NCI-H82 treated with DMSO at 0.1 percent for 48 hours (cell line): ENCODE results near the gene SUMO3.
A peak's percentile ranks its signal among the peaks of the same experiment; 100 is the strongest.

ENCODE experiments used
- DNase-seq: peaks from one replicate; lab custom pipeline; 2025; ENCODE audit not compliant: unreplicated experiment; lab: John Stamatoyannopoulos, UW

The SUMO3 gene

DNA sequence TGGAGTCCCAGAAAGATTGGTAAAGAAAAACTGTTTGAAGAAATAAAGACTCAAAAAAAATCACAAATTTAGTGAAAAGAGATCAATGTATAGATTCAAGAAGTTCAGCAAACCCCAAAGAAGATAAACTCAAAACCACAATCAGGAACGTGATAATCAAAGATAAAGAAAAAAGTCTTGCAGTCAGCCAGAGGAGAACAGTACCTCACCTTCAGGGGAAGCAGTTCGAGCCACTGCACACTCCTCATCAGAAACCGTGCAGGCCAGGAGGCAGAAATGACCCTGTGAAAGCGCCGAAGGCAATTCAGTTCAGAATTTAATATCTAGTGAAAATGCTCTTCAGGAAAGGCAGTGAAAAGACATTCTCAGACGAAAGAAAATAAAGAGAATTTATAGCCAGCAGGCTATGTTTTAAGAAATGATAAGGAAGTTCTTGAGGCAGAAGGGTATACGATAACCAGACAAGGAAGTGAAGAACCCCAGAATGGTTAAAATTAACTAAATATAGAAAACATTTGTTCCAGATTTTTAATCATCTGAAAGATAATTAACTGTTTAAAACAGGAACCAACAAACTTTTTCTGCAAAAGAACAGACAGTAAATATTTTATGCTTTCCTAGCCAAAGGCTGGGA is 13.5 kb upstream of the SUMO3 start:
- no peak for DNase-seq

DNA sequence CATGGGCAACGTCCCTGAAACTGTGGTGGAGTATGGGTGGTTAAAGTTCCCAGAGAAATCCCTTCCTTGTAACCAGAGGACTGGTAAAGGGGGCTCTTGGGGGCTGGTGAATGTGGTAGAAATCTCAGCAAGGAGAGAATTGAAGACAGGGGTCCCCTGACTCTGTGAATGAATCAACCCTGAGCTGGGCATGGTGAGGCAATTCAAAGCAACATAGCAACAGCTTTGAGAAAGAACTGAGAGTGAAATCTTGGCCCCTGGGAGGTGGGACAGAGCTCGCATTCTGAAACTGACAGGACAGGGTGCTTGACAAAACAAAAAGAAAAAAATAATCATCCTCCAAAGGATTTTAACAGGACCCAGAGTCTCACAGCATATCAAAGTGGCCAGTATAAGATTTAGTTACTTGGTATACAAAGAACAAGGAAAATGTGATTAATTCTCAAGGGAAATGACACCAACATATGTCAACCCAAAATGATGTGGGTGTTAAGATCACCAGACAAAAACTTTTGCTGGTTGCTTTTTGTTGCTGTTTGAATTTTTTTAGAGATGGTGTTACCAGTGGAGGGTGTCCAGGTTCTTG is 11.7 kb upstream of the SUMO3 start:
- DNase-seq: no peak

GRCh38 chr21:44828362-44829056 is 10.6 kb upstream of the SUMO3 start:
- DNase-seq: no peak

DNA sequence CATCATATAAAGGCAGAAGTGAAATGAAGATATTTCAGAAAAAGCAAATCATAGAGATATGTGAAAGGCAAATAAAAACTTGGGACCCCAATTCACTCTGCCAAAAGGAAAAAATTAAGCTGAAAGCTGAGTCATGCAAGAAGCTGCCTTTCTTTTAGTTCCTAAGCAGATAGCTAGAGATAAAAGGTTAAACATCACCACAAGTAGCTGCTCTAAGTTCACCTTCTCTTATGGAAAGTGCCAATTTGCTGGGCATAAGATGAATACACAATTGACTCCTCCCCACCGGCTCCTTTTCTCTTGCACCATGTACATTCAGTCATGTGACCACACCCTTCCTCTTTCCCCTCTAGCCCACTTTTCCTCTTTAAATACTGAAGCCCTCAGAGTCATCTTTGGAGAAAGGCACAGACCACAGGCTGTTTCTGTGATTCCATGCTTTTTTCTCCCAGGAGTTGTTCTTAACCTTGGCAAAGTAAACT is 5.4 kb upstream of the SUMO3 start:
- no peak for DNase-seq

GRCh38 chr21:44822484-44823178 is 4.8 kb upstream of the SUMO3 start:
- DNase-seq: no peak

- no peak for DNase-seq
Observed at GRCh38 chr21:44820851-44821250, 3.0 kb upstream of the SUMO3 start.

DNA sequence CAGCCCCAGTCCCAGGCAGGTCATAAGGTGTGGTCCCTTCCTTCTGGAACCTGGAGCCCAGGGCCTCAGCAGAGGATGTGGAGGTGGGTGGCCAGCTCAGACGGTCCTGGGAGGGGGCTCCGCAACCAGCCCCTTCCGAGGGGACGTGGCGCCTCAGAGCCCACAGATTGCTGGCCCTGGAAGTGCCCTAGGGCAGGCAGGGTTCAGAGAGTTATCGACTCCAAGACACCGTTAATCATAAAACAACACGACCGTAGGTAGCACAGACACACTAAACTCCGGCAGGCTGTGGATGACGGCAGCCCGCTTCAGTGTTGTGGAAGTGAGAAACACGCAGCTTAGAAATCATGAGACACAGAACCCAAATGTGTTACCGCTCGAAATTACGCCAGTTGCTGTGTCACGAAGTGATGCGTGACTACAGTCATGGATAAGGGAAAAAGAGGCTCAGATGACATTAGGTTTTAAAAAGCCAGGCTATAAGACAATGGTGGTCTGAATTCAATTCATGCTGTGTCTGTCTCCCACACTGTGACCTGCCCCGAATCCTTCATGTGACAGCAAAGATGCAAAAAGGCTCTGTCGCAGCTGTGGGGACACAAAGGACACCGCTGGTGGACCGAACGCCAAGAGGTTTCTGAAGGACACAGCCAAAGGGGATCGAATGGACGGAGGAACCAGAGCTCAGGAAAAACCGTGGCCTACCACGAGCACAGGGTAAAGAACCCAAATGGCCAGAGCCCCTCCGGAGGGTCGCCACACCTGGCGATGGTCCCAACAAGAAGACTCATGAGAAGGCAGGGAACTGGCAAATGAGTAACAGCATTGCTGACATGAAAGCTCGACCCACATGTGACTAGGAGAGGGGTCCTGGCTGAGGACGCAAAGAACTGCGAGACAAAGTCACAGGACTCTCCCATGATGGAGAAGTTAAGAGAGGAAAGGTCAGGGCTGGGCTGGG is 1.7 kb upstream of the SUMO3 start:
- DNase-seq: no peak

DNA sequence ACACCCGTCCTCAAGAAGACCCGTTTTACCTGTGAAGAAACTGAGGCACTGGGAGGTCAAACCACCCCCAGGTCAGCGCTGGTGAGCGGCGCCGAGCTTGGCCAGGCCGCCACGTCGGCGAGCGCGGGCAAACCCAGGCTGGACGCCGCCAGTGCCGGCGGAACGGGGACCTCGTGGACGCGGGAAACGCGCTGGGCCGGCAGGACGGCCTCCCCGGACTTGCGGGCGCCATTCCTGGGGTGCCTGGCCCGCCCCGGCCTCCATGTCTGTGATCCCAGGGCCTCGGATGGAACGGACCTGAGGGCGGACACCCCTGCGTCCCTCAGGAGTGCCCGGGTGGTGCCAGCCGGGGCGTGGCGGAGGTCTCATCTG is 764 bp upstream of the SUMO3 start:
- DNase-seq: no peak

- peak; percentile 35 for DNase-seq
Observed at GRCh38 chr21:44817506-44817880, 369 bp downstream of the SUMO3 start.

DNA sequence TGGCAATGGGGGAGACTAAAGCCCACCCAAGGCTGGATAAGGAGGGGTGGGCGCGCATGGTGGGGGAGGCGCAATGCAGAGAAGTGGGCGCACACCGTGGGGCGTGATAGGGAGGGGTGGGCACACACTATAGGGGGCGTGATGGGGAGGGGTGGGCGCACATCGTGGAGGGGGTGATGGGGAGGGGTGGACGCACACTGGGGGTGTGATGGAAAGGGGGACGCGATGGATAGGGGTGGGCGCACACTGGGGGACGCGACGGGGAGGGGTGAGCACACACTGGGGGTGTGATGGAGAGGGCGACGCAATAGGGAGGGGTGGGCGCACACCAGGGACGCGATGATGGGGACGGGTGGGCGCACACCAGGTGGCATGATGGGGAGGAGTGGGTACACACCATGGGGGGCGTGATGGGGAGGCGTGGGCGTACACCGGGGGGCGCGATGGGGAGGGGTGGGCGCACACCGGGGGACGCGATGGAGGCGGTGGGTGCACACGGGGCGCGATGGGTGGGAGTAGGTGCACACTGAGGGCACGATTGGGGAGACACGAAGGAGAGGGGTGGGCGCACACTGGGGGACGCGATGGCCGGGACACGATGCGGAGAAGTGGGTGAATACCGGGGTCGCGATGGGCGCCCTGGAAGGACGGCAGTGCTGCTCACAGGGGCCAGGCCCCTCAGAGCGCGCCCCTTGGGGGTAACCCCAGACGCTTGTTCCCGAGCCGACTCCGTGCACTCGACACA is 929 bp downstream of the SUMO3 start:
- no peak for DNase-seq

- no peak for DNase-seq
Observed at GRCh38 chr21:44815852-44816628, 1.8 kb downstream of the SUMO3 start.

DNA sequence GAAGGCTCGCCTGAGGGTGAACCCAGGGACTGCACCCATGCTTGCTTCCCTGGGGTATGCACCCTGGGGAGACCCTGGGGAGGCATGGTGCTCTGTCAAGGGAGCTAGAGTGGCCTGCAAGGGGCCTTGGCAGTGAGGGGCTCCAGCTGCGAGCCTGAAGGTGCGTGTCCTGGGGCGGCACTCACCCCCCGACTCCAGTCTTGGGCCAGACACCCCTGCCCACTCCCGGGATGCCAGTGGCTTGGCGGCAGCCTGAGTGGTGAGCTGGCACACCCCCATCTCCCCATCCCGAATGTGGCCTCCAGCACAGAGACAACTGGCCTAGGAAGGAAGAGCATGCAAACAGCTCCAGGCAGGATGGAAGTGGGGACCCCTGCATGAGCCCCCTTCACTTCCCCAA is 2.6 kb downstream of the SUMO3 start:
- no peak for DNase-seq

DNA sequence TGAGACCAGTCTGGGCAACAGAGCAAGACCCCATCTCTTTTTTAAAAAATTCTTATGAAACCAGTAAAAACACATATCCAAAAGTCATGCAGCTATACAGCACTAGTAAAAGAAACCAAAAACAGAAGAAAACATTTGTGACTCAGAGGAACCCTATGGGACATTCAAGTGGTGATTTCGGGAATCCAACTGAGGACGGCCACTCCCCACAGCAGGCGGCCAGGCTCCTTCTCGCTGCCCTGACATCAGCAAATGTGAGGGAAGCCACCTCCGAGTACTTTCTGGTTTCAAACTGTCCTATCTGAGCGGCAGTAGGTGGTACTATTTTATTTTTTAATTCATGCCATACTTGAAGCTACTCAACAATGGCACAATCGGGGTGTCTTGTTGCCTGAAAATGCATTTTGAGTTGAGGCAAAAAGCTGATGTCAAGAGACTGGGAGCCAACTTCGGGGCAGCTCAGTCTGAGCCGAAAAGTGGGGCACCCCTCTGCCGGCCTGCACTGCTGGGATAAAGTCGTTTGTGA is 3.3 kb downstream of the SUMO3 start:
- DNase-seq: no peak

- DNase-seq: no peak
Observed at GRCh38 chr21:44813727-44814126, 4.1 kb downstream of the SUMO3 start.

GRCh38 chr21:44813149-44813548 is 4.7 kb downstream of the SUMO3 start:
- no peak for DNase-seq

- no peak for DNase-seq
Observed at GRCh38 chr21:44812640-44813039, 5.2 kb downstream of the SUMO3 start.

DNA sequence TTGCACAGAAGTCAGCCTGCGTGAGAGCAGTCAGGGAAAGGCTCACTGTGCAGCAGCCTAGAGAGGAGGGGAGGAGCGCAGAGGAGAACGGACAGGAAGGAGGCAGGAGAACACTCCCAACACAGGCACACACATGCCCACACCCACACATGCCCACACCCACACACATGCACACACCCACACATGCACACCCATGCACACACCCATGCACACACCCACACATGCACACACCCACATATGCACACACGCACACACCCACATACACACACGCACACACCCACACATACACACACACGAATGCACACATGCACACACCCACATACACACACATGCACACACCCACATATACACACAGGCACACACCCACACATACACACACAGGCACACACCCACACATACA is 7.1 kb downstream of the SUMO3 start:
- no peak for DNase-seq

GRCh38 chr21:44805859-44806258 is 12.0 kb downstream of the SUMO3 start:
- DNase-seq: no peak

GRCh38 chr21:44805226-44805625 is 12.6 kb downstream of the SUMO3 start:
- DNase-seq: no peak
